Right renal cortex interstitium (tissue), 3 donors: ENCODE measurements around the gene CHRNB1. TPM values are rescaled to one million over a fixed set of nuclear protein-coding genes. Genes with fewer than 3 reads are reported as not detected.

ENCODE experiments used
- DNase-seq, 3 donors: peaks; one replicate each; pipeline ENCODE4 v3.0.0-alpha.2; 2013; ENCODE audit warnings: low read depth in 3 of 3, low spot score in 2 of 3
- polyA plus RNA-seq, 3 donors: library from polyadenylated mRNA; unstranded; fragments of 120-200 nt; gene quantifications; one replicate each; pipeline ENCODE4 v1.2.1, GENCODE V29; 2013; ENCODE audit not compliant: insufficient read length in 3 of 3

CHRNB1 gene
- polyA plus RNA-seq, 3 donors, result 10.1 to 11.0 (median 10.9) TPM

DNA sequence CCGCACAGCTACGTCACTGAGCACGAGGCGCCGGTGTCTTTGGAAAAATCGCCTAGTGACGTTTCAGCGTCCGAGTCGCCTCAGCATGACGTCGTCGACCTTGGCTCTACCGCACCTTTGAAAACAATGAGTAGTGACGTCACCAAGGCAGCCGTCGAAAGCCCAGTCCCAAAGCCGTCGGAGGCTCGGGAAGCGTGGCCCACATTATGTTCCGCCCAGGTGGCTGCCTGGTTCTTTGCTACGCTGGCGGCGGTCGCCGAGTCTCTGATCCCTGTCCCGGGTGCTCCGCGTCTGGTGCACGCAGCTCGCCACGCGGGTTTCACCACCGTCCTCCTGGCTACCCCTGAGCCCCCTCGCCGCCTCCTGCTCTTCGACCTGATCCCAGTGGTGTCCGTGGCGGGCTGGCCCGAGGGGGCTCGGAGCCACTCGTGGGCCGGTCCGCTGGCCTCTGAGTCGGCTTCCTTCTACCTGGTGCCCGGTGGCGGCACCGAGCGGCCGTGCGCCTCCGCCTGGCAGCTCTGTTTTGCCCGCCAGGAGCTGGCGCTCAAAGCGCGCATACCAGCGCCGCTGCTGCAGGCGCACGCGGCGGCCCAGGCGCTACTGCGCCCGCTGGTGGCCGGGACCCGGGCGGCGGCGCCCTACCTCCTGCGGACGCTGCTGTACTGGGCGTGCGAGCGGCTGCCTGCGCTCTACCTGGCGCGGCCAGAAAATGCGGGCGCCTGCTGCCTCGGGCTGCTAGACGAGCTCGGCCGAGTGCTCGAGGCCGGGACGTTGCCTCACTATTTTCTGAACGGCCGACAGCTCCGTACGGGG, 8.1 kb upstream of the CHRNB1 start:
- DNase-seq, result no peak

DNA sequence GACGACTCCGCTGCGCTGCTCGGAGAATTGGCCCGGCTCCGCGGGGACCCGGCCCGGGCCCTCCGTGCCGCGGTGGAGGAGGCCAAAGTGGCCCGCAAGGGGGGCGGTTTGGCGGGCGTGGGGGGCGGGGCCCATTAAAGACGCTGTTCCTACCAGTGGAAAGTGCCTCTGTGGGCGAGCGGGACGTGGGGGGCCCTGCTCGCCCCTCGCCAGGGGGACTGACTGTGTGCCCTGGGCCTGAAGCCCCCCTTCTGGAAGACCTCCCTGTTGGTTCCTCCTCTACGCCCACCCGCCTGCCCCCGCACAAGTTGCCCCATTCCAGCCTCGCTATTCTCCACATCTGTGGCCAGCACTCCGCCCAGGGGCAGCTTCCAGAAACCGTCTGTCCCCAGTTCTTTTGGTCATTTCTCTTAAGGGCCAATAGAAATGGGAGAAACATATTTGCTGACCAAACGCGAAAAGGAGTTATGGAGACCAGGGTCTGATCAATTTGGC, 7.4 kb upstream of the CHRNB1 start:
- no peak for DNase-seq

DNA sequence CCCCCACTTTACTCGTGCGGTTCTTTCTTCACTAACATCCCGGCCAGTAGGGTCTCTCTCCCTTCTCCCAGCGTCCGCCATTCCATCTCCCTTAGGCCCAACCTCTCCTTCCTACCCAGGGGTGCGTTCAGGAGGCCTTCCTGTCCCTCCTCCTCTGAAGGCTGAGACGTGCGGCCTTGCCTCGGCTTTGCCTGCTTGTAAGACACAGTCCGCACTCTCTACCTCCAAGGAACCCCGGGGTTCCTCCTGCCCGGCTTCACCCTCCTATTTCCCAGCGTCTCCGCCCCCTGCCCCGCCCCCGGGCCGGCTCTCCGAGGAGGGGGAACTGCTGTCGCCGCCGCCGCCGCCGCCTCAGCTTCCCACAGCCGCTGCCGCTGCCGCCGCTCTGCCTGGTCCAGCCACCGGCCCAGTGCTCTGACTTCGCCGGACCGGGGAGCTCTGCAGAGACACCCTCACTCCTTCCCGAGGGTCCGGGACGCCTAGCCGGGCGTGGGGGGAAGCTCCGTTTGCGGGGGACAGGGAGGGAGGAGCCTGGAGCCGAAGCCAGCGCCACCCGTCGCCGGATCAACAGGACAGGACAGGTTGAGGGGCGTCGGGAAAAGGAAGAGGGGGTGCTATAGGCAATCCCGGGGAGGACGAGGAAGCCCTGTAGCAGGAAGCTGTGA, 6.8 kb upstream of the CHRNB1 start:
- no peak for DNase-seq

DNA sequence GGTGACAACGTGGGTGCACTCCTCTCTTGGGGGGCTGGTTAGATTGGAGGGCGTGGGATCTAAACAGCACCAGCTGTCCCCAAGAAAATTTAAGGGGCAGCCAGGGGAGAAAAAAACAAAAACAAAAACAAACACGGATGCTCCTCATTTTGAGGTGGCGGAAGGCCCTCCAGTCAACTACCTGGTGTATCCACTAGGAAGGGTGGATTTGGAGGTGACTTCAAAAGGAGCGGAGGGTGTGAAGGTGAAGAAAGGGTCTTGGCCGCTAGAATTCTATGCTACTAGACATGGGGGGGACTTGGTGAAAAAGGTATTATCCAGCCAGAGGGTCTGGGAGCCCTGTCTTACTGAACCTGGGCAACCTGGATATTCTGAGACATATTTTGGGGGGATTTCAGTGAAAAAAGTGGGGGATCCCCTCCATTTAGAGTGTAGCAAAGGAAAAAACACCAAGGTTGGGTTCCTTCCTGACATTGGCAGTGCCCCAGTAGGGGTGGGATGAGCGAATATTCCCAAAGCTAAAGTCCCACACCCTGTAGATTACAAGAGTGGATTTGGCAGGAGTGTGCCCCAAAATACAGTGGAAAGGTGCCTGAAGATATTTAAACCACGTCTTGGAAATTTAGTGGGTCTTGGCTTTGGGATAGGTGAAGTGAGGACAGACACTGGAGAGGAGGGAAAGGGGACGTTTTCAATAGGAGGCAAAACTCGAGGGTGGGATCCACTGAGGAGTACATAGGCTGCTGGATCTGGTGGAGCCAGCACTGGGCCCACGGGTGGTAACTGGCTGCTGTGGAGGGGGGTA, 6.0 kb upstream of the CHRNB1 start:
- DNase-seq, result no peak

DNA sequence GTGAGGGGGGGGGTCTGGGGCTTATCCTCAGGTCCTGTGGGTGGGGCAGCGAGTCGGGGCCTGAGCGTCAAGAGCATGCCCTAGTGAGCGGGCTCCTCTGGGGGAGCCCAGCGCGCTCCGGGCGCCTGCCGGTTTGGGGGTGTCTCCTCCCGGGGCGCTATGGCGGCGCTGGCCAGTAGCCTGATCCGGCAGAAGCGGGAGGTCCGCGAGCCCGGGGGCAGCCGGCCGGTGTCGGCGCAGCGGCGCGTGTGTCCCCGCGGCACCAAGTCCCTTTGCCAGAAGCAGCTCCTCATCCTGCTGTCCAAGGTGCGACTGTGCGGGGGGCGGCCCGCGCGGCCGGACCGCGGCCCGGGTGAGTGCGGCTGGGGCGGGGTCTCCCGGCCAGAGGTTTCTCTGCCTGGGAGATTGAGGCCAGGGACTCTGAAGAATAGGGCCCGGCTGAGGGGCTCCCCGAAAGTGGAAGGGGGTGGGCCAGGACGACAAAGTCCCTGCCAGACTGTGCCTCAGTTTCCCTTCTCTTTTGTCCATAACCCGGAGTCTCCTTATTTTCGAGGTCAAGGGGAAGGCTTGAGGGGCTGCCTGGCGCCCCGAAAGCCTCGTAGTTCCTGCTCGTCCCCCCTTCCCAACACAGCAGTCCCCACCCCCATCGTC, 5.3 kb upstream of the CHRNB1 start, which contains the start of gene FGF11:
Gene FGF11, plus strand, starts transcription at position 51 of the 651 bp plus-strand sequence. Its CDS starts 109 bp downstream, at position 160.
- no peak for DNase-seq

DNA sequence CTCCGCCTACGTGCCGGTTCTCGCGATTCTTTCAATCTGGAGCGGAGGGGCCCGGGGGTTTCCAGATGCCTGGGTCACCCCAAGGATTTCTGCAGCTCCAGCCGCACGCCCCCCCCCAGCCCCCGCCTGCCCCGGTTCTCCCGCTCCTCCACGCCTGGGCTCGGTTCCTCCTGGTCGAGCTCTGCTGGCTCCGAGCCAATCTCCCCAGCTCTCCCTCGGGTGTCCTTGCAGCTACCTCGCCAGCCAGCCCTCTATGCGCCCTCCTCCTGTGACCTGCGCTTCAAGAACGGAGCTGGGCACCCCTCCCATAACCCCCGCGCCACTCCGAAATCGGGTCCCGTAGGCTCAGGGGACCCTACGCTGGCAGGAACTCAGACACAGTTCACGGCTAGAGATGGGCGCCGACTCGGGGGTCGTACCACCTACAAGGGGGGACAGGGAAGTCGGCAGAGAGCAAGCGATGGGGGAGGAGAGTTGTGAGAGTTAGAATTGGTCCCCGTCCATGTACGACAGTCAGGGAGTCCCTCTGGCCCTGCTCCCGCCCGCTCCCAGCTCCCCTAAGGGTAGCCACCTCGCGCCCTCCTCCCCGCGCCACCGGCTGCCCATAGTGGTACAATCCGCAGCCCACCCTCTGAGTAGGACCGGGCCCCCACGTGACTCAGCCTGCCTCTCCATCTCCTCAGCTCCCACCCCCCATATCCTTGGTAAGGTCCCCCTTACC, 4.6 kb upstream of the CHRNB1 start:
- DNase-seq, result no peak

DNA sequence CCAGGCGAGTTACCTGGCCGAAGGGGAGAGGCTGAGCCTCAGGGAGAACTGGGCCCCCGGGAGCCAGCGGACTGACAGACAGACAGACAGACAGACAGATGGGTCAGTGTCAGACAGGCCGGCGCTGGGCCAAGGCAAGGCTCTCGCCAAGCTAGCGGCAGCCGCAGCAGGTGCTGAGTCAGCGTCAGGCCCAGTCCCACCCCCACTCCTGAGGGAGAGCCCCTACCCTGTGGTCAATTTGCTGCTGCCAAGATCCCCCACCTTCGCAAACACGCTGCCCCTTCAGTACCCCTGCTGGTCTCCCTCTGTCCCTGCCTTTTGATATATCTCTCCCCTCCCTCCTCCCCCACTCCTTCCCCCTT, 4.0 kb upstream of the CHRNB1 start:
- no peak for DNase-seq

DNA sequence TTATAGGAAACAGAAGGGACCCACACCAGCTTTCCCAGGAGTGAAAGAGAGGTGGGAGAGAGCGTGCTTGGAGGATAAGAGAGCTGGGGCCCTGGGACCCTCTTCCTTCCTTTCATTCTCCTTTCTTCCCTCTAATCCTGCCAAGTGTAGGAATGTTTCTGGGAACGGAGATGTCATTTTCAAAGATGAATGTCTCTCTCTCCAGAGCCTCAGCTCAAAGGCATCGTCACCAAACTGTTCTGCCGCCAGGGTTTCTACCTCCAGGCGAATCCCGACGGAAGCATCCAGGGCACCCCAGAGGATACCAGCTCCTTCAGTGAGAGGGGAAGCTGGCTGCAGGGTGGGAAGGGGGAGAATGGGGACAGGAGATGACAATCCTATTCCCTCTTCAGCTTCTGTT, 3.6 kb upstream of the CHRNB1 start:
- DNase-seq, result no peak

DNA sequence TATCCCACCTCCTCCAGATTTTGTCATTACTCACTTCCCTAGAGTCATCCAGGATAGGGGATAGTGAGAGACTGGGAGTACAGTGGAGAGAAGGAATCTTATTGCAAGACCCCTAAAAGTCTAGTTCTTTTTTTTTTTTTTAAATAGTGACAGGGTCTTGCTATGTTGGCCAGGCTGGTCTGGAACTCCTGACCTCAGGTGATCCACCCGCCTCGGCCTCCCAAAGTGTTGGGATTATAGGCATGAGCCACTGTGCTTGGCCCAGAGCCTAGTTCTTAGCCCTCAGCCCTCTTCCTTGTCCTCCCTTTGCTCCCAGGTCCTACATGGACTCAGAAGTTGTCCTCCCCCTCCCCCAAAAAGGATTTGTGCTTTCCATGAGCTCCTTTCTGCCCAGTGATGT, 2.7 kb upstream of the CHRNB1 start:
- no peak for DNase-seq

DNA sequence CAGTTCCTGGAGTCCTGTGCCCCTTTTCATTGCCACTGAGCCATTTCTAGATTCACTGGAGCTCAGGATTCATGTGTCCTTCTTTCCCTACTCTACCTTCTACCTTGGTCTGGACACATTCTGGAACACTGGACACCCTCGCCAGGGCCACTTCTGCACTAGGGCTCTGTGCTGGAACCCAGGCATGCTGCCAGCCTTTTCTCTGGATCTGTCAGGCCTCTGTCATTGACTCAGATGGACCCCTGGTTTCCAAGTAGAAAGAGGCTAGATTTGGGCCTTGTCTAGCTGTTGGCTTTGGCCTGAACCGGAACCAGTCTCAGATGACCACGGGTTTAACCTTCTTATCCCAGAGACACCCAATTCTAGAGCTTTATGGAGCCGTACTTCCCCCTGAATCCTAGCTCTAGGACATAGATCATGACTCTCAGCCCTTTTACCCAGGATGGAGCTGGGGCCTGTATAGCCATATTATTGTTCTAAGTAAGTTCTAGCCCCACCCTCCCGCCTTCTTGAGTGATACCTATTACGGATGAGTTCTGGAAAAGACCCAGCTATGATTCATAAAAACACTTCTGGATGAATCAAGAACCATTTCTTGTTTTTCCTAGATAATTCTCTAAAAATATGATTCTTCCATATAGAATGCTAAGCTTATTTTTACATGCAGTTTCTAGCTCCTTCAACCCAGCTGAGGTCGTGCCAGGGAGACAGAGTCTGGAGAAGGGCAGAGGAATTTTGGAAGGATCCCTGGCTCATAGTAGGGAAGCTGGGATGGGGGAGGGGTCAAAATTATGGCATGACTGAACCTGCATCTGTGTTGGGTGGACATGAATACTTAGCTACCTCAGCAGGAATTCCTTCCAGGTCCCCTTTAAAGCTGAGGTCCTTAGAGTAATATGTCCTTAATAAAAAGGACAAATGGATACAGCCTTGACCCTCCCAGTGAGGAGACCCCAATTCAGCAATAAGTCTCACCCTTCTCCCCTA, 1.1 kb upstream of the CHRNB1 start:
- DNase-seq, result no peak

DNA sequence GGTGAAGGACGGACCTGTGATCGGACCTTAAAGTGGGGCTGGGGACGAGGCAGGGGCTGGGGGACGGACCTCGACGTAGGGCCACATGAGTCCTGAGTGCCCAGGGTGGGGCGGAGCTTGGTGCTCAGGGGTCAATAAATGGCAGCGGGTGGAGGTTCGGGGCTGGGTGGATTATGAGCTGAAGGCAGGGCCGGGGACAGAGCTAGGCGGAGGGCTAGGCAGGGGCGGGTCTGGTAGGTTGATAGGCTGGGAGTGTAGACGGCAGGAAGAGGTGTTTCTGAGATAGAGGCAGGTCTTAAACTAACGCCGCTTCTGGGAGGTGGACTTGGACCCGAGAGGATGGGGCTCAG, 733 bp downstream of the CHRNB1 start:
- DNase-seq, result no peak

DNA sequence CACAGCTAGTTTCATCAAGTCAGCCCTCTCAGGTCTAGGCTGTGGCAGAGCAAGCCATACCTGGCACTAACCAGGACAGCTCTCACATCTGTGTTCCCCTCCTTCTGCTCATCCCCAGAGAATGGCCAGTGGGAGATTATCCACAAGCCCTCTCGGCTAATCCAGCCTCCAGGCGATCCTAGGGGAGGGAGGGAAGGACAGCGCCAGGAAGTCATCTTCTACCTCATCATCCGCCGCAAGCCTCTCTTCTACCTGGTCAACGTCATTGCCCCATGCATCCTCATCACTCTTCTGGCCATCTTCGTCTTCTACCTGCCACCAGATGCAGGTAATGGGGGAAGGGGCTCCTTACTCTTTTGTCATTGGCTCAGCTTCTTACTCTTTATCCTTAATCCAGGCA, 3.6 kb downstream of the CHRNB1 start:
- no peak for DNase-seq

DNA sequence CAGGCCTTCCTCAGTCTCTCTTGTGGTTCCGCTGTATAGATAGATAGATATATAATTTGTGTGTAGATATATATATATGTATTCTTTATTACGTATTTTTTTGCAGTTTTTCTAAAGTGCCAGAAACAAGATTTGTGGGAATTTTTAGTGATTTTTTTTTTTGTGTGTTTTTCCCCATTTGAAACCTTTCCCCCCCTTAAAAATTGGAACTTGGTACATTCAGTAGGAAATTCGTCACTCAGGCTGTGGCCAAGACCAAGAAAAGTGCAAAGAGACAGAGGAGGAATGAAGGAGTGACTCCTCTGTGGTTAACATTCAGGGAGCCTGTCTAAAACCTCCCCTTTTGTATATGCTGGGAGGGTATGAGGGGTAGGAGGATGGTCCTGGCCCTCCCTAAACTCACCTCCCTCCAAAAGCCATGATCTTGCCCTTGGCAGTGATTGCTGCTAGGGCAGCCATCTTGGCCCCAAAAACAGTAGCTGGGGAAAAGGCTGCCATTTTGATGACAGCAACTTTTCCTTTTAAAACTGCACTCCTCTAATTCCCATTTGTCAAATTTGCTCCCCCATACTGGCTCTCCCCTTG, 15.2 kb downstream of the CHRNB1 start:
- DNase-seq, result no peak

DNA sequence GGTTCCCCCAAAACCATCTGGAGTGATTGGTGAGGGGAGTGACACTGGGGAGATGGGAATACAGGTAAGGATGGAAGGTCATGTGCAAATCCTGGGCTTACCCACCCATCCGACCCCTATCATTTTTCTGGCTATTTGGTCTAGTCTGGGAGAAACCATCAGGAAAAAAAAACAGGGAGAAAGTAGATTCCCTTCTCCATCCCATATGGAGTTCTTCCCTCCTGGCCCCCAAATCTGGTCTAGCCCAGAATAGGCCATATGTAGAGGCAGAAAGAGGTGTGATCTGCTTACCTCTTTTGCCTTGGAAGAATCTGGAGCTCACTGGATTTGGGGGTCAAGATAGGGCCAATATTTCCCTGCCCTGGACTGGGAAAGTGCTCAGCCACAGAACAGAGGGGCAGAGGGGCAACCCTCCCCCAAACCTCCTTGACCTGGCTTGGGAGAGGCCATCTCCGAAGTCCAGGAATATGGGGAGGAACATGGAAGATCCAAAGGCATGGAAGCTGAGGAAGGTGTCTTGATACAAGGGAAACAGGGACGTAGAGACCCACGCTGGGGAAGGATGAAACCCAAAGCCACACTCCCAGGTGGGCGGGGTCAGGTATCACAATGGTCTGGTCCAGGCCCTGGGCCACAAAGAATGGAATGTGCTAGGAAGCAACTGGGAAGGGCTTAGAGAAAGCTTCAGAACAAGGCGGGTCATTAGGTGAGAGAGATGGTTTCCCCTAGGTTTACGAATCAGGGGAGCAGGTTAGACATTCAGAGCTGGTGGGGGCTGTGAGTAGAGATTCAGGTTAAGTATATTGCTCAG, 16.2 kb downstream of the CHRNB1 start:
- no peak for DNase-seq

DNA sequence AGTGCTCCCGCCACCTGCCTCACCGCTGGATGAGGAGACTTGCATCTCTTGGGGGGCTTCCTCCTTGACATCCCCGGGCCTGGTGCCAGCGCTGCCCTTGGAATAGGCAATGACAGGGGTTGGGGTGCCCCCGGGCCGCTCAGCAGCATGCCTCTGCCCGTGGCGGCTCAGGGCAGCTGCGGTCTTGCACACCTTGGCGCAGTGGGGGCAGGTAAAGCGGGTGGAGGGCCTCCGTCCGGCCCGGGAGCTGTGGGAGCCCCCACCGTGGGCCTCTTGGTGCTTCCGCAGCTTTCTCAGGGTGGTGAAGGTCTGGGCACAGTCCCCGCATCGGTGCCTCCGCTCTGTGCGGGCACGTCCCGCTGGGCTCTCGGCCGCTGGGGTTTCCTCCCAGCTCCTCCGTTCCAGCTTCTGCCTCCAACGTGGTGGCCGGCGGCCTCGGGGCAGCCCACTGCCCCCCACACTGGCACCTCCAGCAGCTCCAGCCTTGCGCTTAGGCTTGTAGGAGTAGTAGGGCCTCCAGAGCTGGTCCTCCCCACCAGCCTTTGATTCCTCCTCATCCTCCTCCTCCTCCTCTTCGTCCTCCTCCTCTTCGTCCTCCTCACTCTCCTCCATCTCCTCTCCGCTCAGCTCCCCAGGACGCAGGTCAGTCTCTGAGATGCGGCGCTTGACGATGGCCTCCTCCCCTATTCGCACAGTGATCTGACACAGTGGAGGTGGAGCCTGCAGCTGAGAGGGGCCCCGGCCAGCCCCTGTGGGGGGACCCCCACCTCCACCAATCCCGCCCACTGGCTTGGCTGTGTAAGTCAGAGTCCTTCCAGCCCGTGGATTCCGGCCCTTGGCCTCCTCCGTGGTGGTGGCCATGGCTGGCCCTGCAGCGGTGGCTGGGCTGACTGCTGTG, 17.9 kb downstream of the CHRNB1 start:
- DNase-seq, result no peak

DNA sequence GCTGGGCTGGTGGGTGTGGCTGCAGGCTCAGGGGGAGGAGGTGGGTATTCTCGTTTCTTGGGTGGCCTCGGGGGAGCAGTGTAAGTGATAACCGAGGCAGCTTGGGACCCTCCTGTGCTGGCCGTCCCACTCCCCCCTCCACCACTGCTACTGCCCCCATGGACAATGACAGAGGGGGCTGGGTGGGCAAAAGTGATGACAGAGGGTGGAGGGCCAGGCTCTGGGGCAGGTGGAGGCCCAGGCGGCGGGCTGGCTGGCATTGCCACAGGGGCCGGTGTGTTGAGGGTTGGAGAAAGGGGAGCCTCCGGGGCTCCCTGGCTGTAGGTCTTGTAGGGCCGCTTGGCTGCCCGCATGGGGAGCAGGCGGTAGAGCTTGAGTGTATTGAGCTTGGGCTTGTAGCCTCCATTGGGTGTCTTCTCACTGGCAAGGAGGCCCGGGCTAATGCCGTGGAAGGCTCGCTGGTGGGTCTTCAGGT, 18.5 kb downstream of the CHRNB1 start:
- DNase-seq, result no peak

DNA sequence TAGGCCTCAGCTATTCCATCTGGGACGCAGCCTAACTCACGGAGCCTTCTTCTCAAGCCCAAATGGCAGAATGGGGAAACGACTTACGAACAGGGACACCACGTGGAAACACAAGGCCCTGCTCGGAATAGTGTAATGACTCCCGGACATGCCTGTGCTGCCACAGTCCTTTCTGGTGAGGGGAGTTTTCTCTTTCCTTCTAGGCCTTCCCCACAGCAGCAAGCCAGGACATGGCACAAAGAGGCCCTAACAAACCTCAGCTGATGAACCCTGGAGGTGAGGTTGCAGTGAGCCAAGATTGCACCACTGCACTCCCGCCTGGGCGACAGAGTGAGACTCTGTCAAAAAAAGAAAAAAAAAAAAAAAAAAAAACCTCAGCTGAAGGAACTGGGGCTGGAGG, 19.2 kb downstream of the CHRNB1 start:
- no peak for DNase-seq
